ENCODE results near the gene MFNG.

MFNG gene

DNA sequence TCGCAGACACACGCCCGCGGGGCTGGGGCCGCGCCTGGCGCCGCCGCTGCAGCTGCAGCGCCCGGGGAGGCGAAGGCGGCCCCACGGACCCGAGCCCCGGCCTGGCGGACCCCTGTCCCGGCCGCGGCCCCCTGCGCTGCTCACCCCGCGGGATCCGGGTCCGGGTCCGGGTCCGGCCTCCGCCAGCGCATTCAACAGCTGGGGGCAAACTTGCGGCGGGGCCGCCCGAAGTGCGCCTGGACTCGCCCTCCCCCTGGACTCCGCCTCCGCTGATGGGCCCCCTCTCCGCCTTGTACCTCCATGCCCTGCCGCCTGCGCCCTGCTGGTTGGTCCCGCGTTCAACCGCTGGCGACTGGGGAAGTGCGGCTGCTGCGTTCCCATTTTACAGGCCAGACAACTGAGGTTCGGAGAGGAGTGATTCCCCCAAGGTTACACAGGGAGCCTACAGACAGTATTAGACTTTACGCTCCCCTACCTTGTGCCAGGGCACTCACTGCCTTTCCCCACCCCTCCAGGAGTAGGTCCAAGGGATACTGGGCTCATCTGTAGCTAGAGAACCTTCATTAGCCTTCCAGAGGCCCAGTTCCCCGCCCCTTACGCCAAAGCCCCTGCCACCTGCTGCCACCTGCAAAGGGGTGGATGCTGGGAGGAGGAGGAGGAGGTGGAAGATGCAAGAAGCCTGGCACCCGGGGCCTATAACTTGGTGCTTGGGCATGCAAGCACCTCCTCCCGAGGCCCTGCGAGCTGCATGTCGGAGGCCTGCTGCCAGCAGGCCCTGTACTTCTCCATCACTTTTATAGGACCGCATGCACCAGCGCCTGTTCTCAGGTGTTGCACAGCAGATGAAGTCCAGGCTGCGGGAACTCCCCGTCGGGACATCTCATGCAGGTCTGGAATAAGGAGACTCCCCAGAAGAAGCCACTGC, 58.2 kb downstream of the MFNG start:
- no peaks in the 10 kb centered on the region for H3K79me2 ChIP-seq
- no peaks in the 10 kb centered on the region for H3K36me3 ChIP-seq (ENCODE audit: control insufficient read depth, insufficient read depth, low read length)
- TF ChIP-seq, protein P1, sequence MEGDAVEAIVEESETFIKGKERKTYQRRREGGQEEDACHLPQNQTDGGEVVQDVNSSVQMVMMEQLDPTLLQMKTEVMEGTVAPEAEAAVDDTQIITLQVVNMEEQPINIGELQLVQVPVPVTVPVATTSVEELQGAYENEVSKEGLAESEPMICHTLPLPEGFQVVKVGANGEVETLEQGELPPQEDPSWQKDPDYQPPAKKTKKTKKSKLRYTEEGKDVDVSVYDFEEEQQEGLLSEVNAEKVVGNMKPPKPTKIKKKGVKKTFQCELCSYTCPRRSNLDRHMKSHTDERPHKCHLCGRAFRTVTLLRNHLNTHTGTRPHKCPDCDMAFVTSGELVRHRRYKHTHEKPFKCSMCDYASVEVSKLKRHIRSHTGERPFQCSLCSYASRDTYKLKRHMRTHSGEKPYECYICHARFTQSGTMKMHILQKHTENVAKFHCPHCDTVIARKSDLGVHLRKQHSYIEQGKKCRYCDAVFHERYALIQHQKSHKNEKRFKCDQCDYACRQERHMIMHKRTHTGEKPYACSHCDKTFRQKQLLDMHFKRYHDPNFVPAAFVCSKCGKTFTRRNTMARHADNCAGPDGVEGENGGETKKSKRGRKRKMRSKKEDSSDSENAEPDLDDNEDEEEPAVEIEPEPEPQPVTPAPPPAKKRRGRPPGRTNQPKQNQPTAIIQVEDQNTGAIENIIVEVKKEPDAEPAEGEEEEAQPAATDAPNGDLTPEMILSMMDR (IDR thresholded peaks at IDR 0.05), result no peak
- H3K9ac ChIP-seq, result no peak overlapping the region
- no peak overlapping the region for H3K27ac ChIP-seq
- no peak overlapping the region for H2AFZ ChIP-seq
- H3K9me3 ChIP-seq (ENCODE audit: control insufficient read depth, low read length), result no peaks in the 10 kb centered on the region
- H3K4me1 ChIP-seq, result no peaks in the 10 kb centered on the region
- H3K4me3 ChIP-seq (ENCODE audit: low read depth, low read length), result no peak overlapping the region
- peaks cover 7% of the 10 kb centered on the region for H3K27me3 ChIP-seq (ENCODE audit: control insufficient read depth, insufficient read depth, low read length)
- peak overlapping the region; percentile 61 for H3K4me2 ChIP-seq (ENCODE audit: low read length)

DNA sequence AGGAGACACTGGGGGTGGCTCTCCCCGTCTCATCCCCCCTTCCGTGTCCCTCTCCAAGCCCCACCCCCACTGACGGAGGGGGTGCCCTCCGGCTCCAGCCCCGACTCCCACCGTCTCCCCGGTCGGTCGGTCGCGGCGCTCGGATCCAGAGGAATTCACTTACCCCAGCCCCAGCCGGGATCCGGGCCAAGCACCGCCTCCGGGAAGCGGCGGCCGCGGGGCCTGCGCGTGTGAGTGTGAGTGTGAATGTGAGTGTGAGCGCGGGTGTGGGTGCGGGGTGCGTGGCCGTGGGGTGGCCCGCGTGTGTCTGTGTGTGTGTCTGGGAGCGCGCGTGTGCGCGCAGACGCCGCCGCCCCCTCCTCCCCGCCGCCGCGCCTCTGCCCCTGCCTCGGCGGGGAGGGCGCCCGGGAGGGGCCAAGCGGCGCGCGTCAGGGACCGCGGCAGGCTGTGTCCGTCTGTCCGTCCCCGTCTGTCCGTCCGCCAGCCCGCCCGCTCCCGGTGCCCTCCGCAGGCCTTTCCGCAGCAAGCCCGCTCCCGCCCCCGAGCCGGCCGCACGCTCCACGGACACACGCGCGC, 59.0 kb downstream of the MFNG start, which contains the start of gene ELFN2:
TSS of gene ELFN2 (minus strand) at position 345 of the 576 bp plus-strand sequence. CDS start 51,945 bp downstream, outside the sequence.
- no peaks in the 10 kb centered on the region for H3K4me1 ChIP-seq
- no peak within 1 kb of the TSS for H3K27ac ChIP-seq
- no peaks in the 10 kb centered on the region for H3K79me2 ChIP-seq
- H3K4me2 ChIP-seq (ENCODE audit: low read length), result peak within 1 kb of the TSS; percentile 61
- no peaks in the 10 kb centered on the region for H3K36me3 ChIP-seq (ENCODE audit: control insufficient read depth, insufficient read depth, low read length)
- no peak within 1 kb of the TSS for H3K9ac ChIP-seq
- peak within 1 kb of the TSS; percentile 22 for H3K4me3 ChIP-seq (ENCODE audit: low read depth, low read length)
- no peak within 1 kb of the TSS for H2AFZ ChIP-seq
- no peaks in the 10 kb centered on the region for H3K9me3 ChIP-seq (ENCODE audit: control insufficient read depth, low read length)
- H3K27me3 ChIP-seq (ENCODE audit: control insufficient read depth, insufficient read depth, low read length), result peaks cover 7% of the 10 kb centered on the region
- TF ChIP-seq, protein P1 (IDR thresholded peaks at IDR 0.05), result no peak

DNA sequence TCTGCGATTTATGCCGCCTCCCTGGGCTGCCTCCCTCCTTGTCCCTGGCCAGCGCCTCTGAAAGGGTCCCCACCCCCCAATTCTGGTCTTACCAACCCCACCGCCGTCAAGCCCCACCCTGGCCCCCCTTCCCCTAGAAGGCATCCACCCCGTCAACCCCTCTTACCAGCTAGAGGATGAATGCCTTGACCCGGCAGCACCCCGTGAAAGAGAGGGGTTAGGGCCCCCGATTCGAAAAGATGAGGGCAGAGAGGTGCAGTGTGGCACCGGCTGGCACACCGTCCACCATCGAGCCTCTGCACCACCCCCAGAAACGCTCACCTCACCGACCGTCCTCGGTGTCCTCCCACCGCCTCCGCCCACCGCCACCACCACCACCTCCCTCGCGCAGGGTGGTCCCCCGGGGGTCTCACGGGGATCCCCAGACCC, 59.5 kb downstream of the MFNG start:
- Histone ChIP-seq H3K36me3 (ENCODE audit: control insufficient read depth, insufficient read depth, low read length) (no peaks in the 10 kb centered on the region), H3K79me2 (no peaks in the 10 kb centered on the region), H2AFZ (no peak overlapping the region), H3K4me1 (no peaks in the 10 kb centered on the region), H3K4me2 (ENCODE audit: low read length) (peak overlapping the region; percentile 61), H3K27ac (no peak overlapping the region), H3K9ac (no peak overlapping the region), H3K9me3 (ENCODE audit: control insufficient read depth, low read length) (no peaks in the 10 kb centered on the region), H3K27me3 (ENCODE audit: control insufficient read depth, insufficient read depth, low read length) (peaks cover 7% of the 10 kb centered on the region), H3K4me3 (ENCODE audit: low read depth, low read length) (peak overlapping the region; percentile 22)
- TF ChIP-seq, protein P1 (IDR thresholded peaks at IDR 0.05), result no peak

DNA sequence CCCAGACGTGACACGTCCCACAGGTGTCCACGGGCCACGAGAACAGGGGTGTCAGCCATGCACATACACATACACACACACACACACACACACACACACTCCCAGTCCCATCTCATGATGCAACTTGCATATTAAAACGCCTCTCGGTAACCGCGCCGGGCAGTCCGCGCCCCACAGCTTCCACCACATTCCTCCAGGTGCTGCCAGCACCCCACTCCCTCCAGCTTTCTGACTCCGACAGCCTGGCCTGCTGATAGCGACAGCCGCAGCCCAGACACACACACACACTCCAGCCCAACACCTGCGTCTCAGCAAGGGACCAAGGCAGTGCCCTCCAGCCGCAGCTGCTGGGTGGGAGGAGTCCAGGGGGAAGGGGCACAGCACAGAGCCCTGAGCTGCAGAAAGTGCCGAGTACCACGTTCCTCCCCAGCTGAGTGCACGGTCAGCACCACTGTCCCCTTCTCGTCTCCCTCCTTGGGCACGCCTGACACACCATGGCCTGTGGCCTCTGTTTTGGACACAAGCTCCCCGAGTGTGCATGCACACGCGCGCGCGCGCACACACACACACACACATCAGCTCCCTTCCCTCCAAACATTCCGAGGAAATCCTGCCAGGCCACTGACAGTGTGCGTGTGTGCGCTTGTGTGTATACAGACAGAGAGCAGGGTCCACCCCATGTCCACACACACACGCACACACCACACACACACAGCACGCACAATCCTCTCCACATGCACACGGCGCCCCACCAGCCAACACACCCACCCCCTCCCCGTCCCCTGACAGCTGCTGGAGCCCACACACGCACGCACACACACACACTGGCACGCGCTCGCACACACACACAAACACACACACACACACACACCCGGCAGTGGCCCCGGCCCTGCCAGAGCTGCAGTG, 60.1 kb downstream of the MFNG start:
- no peak overlapping the region for H3K9ac ChIP-seq
- TF ChIP-seq, protein P1 (IDR thresholded peaks at IDR 0.05), result no peak
- H3K4me2 ChIP-seq (ENCODE audit: low read length), result no peak overlapping the region
- no peak overlapping the region for H3K4me3 ChIP-seq (ENCODE audit: low read depth, low read length)
- no peaks in the 10 kb centered on the region for H3K4me1 ChIP-seq
- no peaks in the 10 kb centered on the region for H3K36me3 ChIP-seq (ENCODE audit: control insufficient read depth, insufficient read depth, low read length)
- H3K27ac ChIP-seq, result no peak overlapping the region
- H3K79me2 ChIP-seq, result no peaks in the 10 kb centered on the region
- H3K9me3 ChIP-seq (ENCODE audit: control insufficient read depth, low read length), result no peaks in the 10 kb centered on the region
- peaks cover 7% of the 10 kb centered on the region for H3K27me3 ChIP-seq (ENCODE audit: control insufficient read depth, insufficient read depth, low read length)
- no peak overlapping the region for H2AFZ ChIP-seq

All from parathyroid adenoma (tissue), 2 donors.